Epithelial cell of esophagus (primary cell): ENCODE results near the gene CPNE2.

Experiments
- DNase-seq: peaks from one replicate; pipeline ENCODE4 v3.0.0; 2010; ENCODE audit warnings: low read depth
- H3K4me3 ChIP-seq: 2 replicates; pipeline ENCODE4 v1.5.1; 2011; ENCODE audit warnings: mild to moderate bottlenecking, low read length, control low read depth
- TF ChIP-seq, protein P1 (sequence below): IDR thresholded peaks from 2 replicates; pipeline ENCODE4 v1.5.1; 2011; ENCODE audit warnings: low read depth, mild to moderate bottlenecking, low read length, control low read depth, inconsistent platforms; ENCODE audit not compliant: insufficient read depth; ENCODE audit errors: missing control alignments

The CPNE2 gene

DNA sequence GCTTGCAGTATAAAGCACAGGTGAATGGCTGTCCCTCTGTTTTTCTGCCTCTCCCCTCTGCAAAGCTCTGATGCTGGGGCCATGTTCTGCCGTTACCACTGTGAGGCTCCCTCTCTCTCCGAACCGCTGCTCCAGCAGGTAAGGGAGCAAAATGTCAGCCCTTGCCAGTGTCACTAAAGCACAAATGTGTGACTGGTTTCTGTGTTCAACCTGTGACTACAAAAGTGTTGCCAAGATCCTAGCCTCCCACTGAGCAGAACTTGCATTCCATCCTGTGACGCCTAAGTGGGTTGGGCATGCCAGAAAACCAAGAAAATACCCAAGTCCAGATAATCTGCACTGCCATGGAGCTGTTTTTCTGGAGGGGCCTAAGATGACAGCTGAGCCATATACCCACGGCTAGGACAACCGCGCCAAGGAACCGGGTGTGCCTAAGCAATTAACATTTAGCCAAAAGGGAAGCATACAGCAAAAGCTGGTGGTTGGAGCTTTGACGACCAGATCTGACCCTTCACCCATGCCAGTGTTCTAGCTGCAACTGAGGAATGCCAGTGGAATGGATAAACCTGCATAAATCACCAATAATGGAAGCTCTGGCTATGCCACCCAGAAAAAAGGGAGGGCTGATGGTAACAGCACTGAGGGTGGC is 58.4 kb downstream of the CPNE2 start:
- H3K4me3 ChIP-seq, result no peak overlapping the region
- no peak for DNase-seq
- TF ChIP-seq, protein P1, sequence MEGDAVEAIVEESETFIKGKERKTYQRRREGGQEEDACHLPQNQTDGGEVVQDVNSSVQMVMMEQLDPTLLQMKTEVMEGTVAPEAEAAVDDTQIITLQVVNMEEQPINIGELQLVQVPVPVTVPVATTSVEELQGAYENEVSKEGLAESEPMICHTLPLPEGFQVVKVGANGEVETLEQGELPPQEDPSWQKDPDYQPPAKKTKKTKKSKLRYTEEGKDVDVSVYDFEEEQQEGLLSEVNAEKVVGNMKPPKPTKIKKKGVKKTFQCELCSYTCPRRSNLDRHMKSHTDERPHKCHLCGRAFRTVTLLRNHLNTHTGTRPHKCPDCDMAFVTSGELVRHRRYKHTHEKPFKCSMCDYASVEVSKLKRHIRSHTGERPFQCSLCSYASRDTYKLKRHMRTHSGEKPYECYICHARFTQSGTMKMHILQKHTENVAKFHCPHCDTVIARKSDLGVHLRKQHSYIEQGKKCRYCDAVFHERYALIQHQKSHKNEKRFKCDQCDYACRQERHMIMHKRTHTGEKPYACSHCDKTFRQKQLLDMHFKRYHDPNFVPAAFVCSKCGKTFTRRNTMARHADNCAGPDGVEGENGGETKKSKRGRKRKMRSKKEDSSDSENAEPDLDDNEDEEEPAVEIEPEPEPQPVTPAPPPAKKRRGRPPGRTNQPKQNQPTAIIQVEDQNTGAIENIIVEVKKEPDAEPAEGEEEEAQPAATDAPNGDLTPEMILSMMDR, result no peak

DNA sequence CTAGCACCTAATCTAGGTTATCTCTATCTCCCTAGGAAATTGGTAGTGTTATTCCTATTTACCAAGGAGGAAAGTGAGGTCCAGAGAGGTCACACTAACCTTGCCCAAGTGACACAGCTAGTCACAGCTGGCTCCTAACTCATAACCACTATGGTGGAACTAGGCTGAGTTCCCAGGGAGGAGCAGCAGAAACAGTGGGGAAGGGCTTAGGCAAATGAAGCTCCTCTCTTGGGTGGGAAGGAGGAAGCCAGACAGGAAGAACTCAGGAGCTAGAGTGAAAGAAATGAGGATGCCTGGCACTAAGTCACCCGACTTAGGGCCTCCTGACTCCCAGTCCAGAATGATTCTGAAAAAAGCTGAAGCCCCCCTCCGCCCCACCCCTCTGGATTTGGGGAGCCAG is 59.0 kb downstream of the CPNE2 start:
- no peak for DNase-seq
- no peak overlapping the region for H3K4me3 ChIP-seq
- TF ChIP-seq, protein P1, result no peak

DNA sequence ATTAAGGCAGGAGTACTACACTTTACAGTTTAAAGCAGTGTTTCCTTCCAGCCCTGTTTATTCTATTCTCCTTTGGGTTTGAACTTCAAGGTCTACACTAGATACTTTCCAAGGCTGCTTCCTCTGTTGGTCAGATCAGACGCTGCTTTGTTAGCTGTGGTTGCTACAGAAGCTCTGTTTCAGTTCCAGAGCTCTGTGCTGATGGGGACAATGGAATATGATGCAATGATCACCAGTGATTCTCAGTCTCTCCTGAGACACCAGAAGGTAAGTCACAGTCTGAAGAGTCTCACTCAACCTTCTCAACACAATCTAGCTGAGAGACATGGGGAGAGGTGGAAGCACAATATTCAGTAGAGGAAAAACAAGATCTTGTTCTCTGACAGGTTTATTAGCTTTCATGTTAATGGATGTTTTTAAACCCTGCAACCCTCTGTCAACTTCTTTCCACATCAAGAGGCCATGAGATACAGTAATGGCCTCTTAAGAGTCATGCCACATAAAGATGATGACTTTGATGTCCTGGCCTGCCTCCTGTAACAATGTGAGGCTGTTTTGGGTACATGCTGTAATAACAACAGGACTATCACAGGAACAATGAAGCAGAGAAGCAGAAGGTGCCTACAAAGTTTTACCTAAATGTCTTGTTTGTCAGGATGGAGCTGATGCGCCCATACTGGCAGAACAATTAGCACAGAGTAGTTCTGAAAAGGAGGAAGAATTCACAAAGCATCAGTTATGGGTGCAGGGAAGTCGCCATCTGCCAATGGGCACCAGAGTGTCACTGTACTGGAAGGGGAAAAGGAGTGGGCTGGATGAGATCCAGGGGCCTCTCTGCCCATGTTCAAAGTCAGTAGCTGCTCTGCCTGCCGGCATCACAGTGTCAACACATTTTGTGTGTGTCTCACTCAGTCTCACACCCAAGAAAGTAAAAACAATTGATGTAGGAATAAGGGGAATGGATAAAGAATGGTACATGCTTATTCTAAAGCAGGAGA is 60.0 kb downstream of the CPNE2 start:
- TF ChIP-seq, protein P1, result no peak
- no peak overlapping the region for H3K4me3 ChIP-seq
- no peak for DNase-seq

DNA sequence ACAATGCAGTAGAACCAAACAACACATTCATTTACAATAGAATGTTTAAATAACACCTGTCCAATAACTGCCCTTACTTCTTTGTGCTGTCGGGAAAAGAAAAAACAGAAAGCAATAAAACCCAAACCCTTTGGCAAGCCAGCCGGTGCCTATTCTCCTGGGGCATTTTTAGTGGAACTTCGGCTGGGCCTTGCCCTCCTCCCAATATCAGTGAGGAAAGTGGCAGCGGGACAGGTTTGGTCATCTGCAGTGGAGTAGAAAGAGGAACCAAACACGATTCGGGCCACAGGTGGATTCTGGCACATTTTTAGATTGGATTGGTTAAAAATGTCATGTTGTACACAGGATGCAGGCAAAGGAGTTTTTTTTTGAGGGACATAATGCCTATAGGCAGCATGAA is 61.5 kb downstream of the CPNE2 start:
- H3K4me3 ChIP-seq, result no peak overlapping the region
- no peak for DNase-seq
- TF ChIP-seq, protein P1, result no peak

DNA sequence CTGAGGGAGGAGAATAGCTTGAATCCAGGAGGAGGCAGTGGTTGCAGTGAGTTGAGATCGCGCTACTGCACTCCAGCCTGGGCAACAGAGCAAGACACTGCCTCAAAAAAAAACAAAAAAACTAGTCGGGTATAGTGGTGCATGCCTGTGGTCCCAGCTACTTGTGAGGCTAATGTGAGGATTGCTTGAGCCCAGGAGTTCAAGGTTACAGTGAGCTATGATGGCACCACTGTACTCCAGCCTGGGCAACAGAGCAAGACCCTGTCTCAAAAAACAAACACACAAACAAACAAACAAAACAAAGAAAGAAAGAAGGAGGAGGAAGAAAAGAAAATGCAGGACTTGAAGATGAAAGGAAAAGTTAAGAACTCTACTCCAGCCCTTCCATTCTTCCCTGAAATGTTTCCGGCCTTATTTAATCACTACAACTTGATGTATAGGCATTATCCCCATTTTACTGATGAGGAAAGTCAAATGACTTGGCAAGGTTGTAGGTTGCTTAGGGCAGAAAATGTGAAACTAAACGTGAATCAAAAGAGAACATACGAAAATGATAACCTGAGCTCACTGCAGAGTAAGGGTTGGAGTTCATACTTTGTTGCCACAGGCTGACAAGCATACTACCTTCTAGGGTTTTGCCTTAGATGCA is 63.4 kb downstream of the CPNE2 start:
- no peak overlapping the region for H3K4me3 ChIP-seq
- no peak for DNase-seq
- TF ChIP-seq, protein P1, result no peak

DNA sequence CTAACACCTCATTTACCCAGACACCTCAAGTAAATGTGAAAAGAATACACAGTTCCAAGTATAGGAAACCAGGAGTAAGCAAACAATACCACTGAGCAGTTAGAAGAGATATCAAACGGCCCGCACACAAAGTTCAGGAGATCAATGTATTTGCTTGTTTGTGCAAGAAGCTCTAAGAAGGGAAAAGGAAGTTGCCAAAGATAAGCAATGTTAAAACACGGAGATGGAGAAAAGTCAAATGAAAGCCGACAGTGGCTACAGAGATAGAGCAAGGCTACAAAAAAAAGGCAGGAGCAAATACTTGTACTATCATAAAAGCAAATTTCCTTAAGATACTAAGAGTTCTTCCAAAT is 63.9 kb downstream of the CPNE2 start:
- DNase-seq, result no peak
- TF ChIP-seq, protein P1, result no peak
- H3K4me3 ChIP-seq, result no peak overlapping the region
